Mucosa of stomach (tissue), 1 donor: ENCODE results near the gene P2RY12.
A peak's percentile ranks its signal among the peaks of the same experiment; 100 is the strongest.

Experiments used
- H3K27me3 ChIP-seq: one replicate; pipeline ENCODE4 v1.7.0; 2013; ENCODE audit warnings: mild to moderate bottlenecking, low read length; ENCODE audit not compliant: control insufficient read depth, insufficient read depth
- H3K36me3 ChIP-seq: one replicate; pipeline ENCODE4 v1.7.0; 2013; ENCODE audit warnings: low read length; ENCODE audit not compliant: control insufficient read depth, insufficient read depth
- H3K4me1 ChIP-seq: one replicate; pipeline ENCODE4 v1.7.0; 2013; ENCODE audit warnings: mild to moderate bottlenecking, low read length; ENCODE audit not compliant: control insufficient read depth, insufficient read depth
- H3K4me3 ChIP-seq: one replicate; pipeline ENCODE4 v1.7.0; 2013; ENCODE audit warnings: low read length
- H3K9ac ChIP-seq: one replicate; pipeline ENCODE4 v1.7.0; 2013; ENCODE audit warnings: mild to moderate bottlenecking, low read length, moderate library complexity
- H3K9me3 ChIP-seq: one replicate; pipeline ENCODE4 v1.7.0; 2013; ENCODE audit warnings: mild to moderate bottlenecking, low read length, moderate library complexity; ENCODE audit not compliant: control insufficient read depth
- donor health status: Pancreatic carcinoma.

Gene P2RY12

GRCh38 chr3:151329363-151329762, 55.2 kb downstream of the P2RY12 start, which contains the start of gene P2RY13:
P2RY13 (minus strand) TSS chr3:151329549; CDS start chr3:151329528, 21 bp downstream.
- H3K9me3 ChIP-seq = no peaks in the 10 kb centered on the region
- H3K36me3 ChIP-seq = no peaks in the 10 kb centered on the region
- H3K27me3 ChIP-seq = no peaks in the 10 kb centered on the region
- no peaks in the 10 kb centered on the region for H3K4me1 ChIP-seq
- peak within 1 kb of the TSS; percentile 2 for H3K9ac ChIP-seq
- H3K4me3 ChIP-seq = no peak within 1 kb of the TSS

- H3K27me3 ChIP-seq = no peaks in the 10 kb centered on the region
- no peaks in the 10 kb centered on the region for H3K9me3 ChIP-seq
- H3K9ac ChIP-seq = peak overlapping the region; percentile 2
- H3K36me3 ChIP-seq = no peaks in the 10 kb centered on the region
- H3K4me1 ChIP-seq = no peaks in the 10 kb centered on the region
- no peak overlapping the region for H3K4me3 ChIP-seq
These were observed 56.1 kb downstream of the P2RY12 start for GRCh38 chr3:151328298-151328995.

- Histone ChIP-seq H3K27me3 (no peaks in the 10 kb centered on the region), H3K4me3 (no peak overlapping the region), H3K9me3 (no peaks in the 10 kb centered on the region), H3K36me3 (no peaks in the 10 kb centered on the region), H3K4me1 (no peaks in the 10 kb centered on the region), H3K9ac (no peak overlapping the region)
These were observed 56.9 kb downstream of the P2RY12 start for GRCh38 chr3:151327571-151328198.

GRCh38 chr3:151322511-151322910, 62.0 kb downstream of the P2RY12 start:
- Histone ChIP-seq H3K4me3 (no peak overlapping the region), H3K36me3 (no peaks in the 10 kb centered on the region), H3K4me1 (no peaks in the 10 kb centered on the region), H3K9me3 (no peaks in the 10 kb centered on the region), H3K27me3 (no peaks in the 10 kb centered on the region), H3K9ac (no peak overlapping the region)

GRCh38 chr3:151321526-151321925, 63.0 kb downstream of the P2RY12 start:
- Histone ChIP-seq H3K9ac (no peak overlapping the region), H3K27me3 (no peaks in the 10 kb centered on the region), H3K36me3 (no peaks in the 10 kb centered on the region), H3K9me3 (no peaks in the 10 kb centered on the region), H3K4me1 (no peaks in the 10 kb centered on the region), H3K4me3 (no peak overlapping the region)

GRCh38 chr3:151320131-151320530, 64.4 kb downstream of the P2RY12 start:
- Histone ChIP-seq H3K9me3 (no peaks in the 10 kb centered on the region), H3K9ac (no peak overlapping the region), H3K36me3 (no peaks in the 10 kb centered on the region), H3K27me3 (no peaks in the 10 kb centered on the region), H3K4me1 (no peaks in the 10 kb centered on the region), H3K4me3 (no peak overlapping the region)

- no peak overlapping the region for H3K4me3 ChIP-seq
- H3K36me3 ChIP-seq = no peaks in the 10 kb centered on the region
- no peaks in the 10 kb centered on the region for H3K9me3 ChIP-seq
- no peak overlapping the region for H3K9ac ChIP-seq
- H3K27me3 ChIP-seq = no peaks in the 10 kb centered on the region
- no peaks in the 10 kb centered on the region for H3K4me1 ChIP-seq
These were observed 64.9 kb downstream of the P2RY12 start for GRCh38 chr3:151319628-151320027.

- no peaks in the 10 kb centered on the region for H3K27me3 ChIP-seq
- no peak overlapping the region for H3K4me3 ChIP-seq
- H3K36me3 ChIP-seq = no peaks in the 10 kb centered on the region
- H3K9me3 ChIP-seq = no peaks in the 10 kb centered on the region
- H3K9ac ChIP-seq = no peak overlapping the region
- H3K4me1 ChIP-seq = no peaks in the 10 kb centered on the region
These were observed 65.6 kb downstream of the P2RY12 start for GRCh38 chr3:151318991-151319390.

- H3K36me3 ChIP-seq = no peaks in the 10 kb centered on the region
- H3K27me3 ChIP-seq = no peaks in the 10 kb centered on the region
- no peaks in the 10 kb centered on the region for H3K9me3 ChIP-seq
- H3K4me1 ChIP-seq = no peaks in the 10 kb centered on the region
- H3K9ac ChIP-seq = no peak overlapping the region
- H3K4me3 ChIP-seq = no peak overlapping the region
These were observed 66.2 kb downstream of the P2RY12 start for GRCh38 chr3:151318313-151318712.

- Histone ChIP-seq H3K4me3 (no peak within 1 kb of the TSS), H3K27me3 (no peaks in the 10 kb centered on the region), H3K36me3 (no peaks in the 10 kb centered on the region), H3K4me1 (no peaks in the 10 kb centered on the region), H3K9me3 (no peaks in the 10 kb centered on the region), H3K9ac (peak within 1 kb of the TSS; percentile 36)
These were observed 68.1 kb downstream of the P2RY12 start, which contains the start of gene GPR87 for GRCh38 chr3:151316267-151316991. GPR87 (minus strand) TSS chr3:151316820; CDS start chr3:151300100, 16,720 bp downstream.

GRCh38 chr3:151315846-151316245, 68.7 kb downstream of the P2RY12 start:
- Histone ChIP-seq H3K27me3 (no peaks in the 10 kb centered on the region), H3K36me3 (no peaks in the 10 kb centered on the region), H3K4me1 (no peaks in the 10 kb centered on the region), H3K4me3 (no peak overlapping the region), H3K9me3 (no peaks in the 10 kb centered on the region), H3K9ac (peak overlapping the region; percentile 36)

GRCh38 chr3:151315136-151315535, 69.4 kb downstream of the P2RY12 start:
- no peaks in the 10 kb centered on the region for H3K9me3 ChIP-seq
- H3K27me3 ChIP-seq = no peaks in the 10 kb centered on the region
- no peak overlapping the region for H3K9ac ChIP-seq
- no peaks in the 10 kb centered on the region for H3K36me3 ChIP-seq
- H3K4me3 ChIP-seq = no peak overlapping the region
- no peaks in the 10 kb centered on the region for H3K4me1 ChIP-seq
